ENCODE results near the gene EMP1. TPM values are rescaled to one million over a fixed set of nuclear protein-coding genes. Genes with fewer than 3 reads are reported as not detected.

EMP1 gene
- polyA plus RNA-seq, 1 experiment, result 209 TPM

- peak overlapping the region; percentile 13 for H3K27ac ChIP-seq (ENCODE audit: low read depth, low read length)
- ChIA-PET CTCF (interaction anchor here (2.0 to 2.5 kb wide), 2 partner anchors 9 to 33 kb away, joined by 9 to 11 read pairs; no protein-coding TSS in a partner anchor), POLR2A (interaction anchor here (0.6 to 1.8 kb wide), 7 partner anchors 10 to 375 kb away, joined by 3 to 8 read pairs (median 6); partner anchors contain the start of gene EMP1)
- H3K9me3 ChIP-seq (ENCODE audit: control insufficient read depth, insufficient read depth, low read length), result no peaks in the 10 kb centered on the region
- H3K4me3 ChIP-seq (ENCODE audit: low read depth, low read length), result no peak overlapping the region
- TF ChIP-seq, protein P1, sequence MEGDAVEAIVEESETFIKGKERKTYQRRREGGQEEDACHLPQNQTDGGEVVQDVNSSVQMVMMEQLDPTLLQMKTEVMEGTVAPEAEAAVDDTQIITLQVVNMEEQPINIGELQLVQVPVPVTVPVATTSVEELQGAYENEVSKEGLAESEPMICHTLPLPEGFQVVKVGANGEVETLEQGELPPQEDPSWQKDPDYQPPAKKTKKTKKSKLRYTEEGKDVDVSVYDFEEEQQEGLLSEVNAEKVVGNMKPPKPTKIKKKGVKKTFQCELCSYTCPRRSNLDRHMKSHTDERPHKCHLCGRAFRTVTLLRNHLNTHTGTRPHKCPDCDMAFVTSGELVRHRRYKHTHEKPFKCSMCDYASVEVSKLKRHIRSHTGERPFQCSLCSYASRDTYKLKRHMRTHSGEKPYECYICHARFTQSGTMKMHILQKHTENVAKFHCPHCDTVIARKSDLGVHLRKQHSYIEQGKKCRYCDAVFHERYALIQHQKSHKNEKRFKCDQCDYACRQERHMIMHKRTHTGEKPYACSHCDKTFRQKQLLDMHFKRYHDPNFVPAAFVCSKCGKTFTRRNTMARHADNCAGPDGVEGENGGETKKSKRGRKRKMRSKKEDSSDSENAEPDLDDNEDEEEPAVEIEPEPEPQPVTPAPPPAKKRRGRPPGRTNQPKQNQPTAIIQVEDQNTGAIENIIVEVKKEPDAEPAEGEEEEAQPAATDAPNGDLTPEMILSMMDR (IDR thresholded peaks at IDR 0.05; ENCODE audit: low read depth, low read length), result no peak
- no peaks in the 10 kb centered on the region for H3K27me3 ChIP-seq (ENCODE audit: control insufficient read depth, insufficient read depth, low read length)
- DNase-seq (ENCODE audit: low read depth, low spot score), result no peak
These were observed 17.1 kb upstream of the EMP1 start for GRCh38 chr12:13179211-13180074.

DNA sequence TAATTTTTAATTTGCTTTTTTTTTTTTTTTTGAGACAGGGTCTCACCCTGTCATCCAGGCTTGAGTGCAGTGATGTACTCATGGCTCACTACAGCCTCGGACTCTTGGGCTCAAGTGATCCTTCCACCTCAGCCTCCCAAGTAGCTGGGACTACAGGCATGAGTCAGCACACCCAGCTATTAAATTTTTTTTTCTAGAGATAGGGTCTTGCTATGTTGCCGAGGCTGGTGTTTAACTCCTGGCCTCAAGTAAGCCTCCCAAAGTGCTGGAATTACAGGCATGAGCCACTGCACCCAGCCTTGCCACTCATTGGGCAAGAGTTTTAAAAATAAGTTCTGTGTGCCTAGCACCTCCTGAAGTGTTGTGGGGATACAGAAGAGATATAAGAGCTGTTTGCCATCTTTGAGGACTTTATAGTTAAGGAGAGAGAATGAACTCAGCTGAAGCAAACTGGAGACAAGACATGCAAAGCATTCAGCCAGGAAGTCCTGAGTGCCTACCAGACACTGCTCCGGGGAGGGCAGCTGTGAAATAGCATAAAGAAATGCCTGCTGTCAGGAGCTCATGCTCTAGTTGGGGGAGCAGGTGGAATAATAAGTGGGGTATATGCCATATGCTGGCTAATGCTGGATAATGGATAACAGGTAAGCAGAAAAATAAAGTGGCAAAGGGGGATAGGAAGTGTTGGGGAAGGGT, 15.0 kb upstream of the EMP1 start:
- Histone ChIP-seq H3K4me3 (ENCODE audit: low read depth, low read length) (no peak overlapping the region), H3K27me3 (ENCODE audit: control insufficient read depth, insufficient read depth, low read length) (no peaks in the 10 kb centered on the region), H3K27ac (ENCODE audit: low read depth, low read length) (no peak overlapping the region), H3K9me3 (ENCODE audit: control insufficient read depth, insufficient read depth, low read length) (no peaks in the 10 kb centered on the region)
- DNase-seq (ENCODE audit: low read depth, low spot score), result no peak
- CTCF ChIA-PET, result interaction anchor here (1.4 kb wide), 1 partner anchor 31 kb away, joined by 4 read pairs; no protein-coding TSS in a partner anchor
- POLR2A ChIA-PET, result interaction anchor here (0.6 to 0.9 kb wide), 2 partner anchors 15 to 16 kb away, joined by 3 to 4 read pairs; partner anchors contain the start of gene EMP1
- TF ChIP-seq, protein P1 (IDR thresholded peaks at IDR 0.05; ENCODE audit: low read depth, low read length), result no peak

DNA sequence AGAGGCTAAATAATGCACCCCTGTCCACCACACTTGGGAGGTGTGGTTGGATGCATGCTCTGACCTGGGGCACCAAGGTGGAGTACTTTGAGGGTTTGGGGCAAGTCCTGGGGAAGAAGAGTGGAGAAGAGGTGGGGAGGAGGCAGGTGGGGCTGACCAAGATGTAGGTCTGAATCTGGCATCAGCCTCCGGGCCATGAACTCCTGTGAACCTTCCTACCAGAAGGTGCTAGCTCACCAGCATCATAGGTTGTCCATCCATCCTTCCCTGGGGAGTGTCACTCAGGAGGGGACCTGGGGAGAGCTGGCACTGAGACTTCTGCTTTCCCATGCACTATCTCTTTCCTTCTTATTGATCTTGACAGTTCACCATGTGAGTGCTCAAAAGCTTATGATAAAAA, 13.6 kb upstream of the EMP1 start:
- H3K9me3 ChIP-seq (ENCODE audit: control insufficient read depth, insufficient read depth, low read length), result no peaks in the 10 kb centered on the region
- H3K4me3 ChIP-seq (ENCODE audit: low read depth, low read length), result no peak overlapping the region
- H3K27ac ChIP-seq (ENCODE audit: low read depth, low read length), result no peak overlapping the region
- TF ChIP-seq, protein P1 (IDR thresholded peaks at IDR 0.05; ENCODE audit: low read depth, low read length), result no peak
- H3K27me3 ChIP-seq (ENCODE audit: control insufficient read depth, insufficient read depth, low read length), result no peaks in the 10 kb centered on the region
- DNase-seq (ENCODE audit: low read depth, low spot score), result no peak
- ChIA-PET CTCF (no interaction called here), POLR2A (interaction anchor here (1.5 kb wide), 1 partner anchor 13 kb away, joined by 4 read pairs; the partner anchor contains the start of gene EMP1)

GRCh38 chr12:13183620-13184019, 12.9 kb upstream of the EMP1 start:
- CTCF ChIA-PET, result no interaction called here
- no peak overlapping the region for H3K27ac ChIP-seq (ENCODE audit: low read depth, low read length)
- POLR2A ChIA-PET, result interaction anchor here (1.5 kb wide), 1 partner anchor 12 kb away, joined by 4 read pairs; the partner anchor contains the start of gene EMP1

More at GRCh38 chr12:13183620-13184019, 12.9 kb upstream of the EMP1 start:
- DNase-seq (ENCODE audit: low read depth, low spot score), result no peak
- Histone ChIP-seq H3K27me3 (ENCODE audit: control insufficient read depth, insufficient read depth, low read length) (no peaks in the 10 kb centered on the region), H3K4me3 (ENCODE audit: low read depth, low read length) (no peak overlapping the region), H3K9me3 (ENCODE audit: control insufficient read depth, insufficient read depth, low read length) (no peaks in the 10 kb centered on the region)
- TF ChIP-seq, protein P1 (IDR thresholded peaks at IDR 0.05; ENCODE audit: low read depth, low read length), result no peak

All from AG04450 (cell line).